Fibroblast of lung (primary cell): ENCODE measurements around the gene VWF.
A peak's percentile ranks its signal among the peaks of the same experiment; 100 is the strongest.

Source experiments
- CTCF ChIP-seq, 2 donors: IDR thresholded peaks in 1 of 2; conservative IDR thresholded peaks in 1 of 2; 1 replicate in 1 of 2; 2 replicates in 1 of 2; pipeline ENCODE4 v1.5.1; 2011 to 2012; ENCODE audit warnings: low read length in 2 of 2, control low read depth in 1 of 2, inconsistent platforms in 1 of 2, low read depth in 1 of 2, mild to moderate bottlenecking in 1 of 2
- EZH2 ChIP-seq: IDR thresholded peaks from 2 replicates; pipeline ENCODE4 v1.5.1; 2012; ENCODE audit warnings: low read length, control low read depth, mild to moderate bottlenecking; ENCODE audit errors: missing control alignments

GRCh38 chr12:5965950-5966383, 158.5 kb downstream of the VWF start:
- TF ChIP-seq CTCF (conservative IDR thresholded peaks at IDR 0.05 in 1 of 2, IDR thresholded peaks at IDR 0.05 in 1 of 2; ENCODE audit: low read depth in 1 of 2, low read length in 2 of 2) = peak; percentile 74 to 89
- no peak for TF ChIP-seq EZH2
